HG03060 (cell line): ENCODE data around the gene EFCAB6.

Experiments
- ATAC-seq: cut with Tn5 transposase; IDR thresholded peaks from one replicate; pipeline ENCODE4 v1.9.1; 2021; ENCODE audit warnings: low read depth, moderate number of reproducible peaks; ENCODE audit not compliant: unreplicated experiment

The EFCAB6 gene

DNA sequence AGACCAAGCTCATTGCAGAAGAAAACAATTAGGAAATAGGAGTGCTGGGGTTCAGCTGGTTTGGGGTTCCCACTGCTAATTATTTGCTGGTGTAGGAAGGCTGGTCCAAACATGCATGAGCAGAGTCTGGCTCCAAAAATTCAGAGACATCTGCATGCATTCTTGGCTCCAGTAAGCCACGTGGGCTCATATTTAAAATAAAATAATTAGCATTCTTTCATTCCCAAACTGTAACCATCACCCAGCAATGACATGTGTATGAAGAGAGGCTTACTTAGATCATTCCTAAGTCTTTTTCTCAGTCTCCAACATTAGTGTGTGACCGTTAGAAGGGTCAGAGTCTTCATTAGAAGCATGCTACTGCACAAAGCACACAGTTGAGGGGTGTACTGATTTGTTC, 58.4 kb downstream of the EFCAB6 start:
- ATAC-seq: no peak

DNA sequence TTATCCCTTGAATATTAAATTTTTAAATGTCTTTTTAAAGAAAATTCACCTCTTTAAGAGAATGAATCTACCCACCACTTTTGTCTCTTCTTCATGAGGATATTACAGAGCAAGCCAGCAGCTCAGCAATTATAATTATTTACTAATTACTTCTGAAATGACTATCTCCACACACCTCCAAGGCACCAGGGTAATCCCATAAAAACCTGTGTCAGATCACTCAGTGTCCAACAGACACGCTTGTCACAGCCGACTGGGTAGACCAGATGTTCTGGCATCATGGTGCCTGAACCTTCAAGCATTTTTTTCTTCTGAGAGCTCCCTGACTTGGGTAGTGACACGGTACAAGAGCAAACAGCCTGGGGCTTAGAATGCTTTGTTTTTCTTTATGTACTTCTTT, 61.4 kb downstream of the EFCAB6 start:
- no peak for ATAC-seq

DNA sequence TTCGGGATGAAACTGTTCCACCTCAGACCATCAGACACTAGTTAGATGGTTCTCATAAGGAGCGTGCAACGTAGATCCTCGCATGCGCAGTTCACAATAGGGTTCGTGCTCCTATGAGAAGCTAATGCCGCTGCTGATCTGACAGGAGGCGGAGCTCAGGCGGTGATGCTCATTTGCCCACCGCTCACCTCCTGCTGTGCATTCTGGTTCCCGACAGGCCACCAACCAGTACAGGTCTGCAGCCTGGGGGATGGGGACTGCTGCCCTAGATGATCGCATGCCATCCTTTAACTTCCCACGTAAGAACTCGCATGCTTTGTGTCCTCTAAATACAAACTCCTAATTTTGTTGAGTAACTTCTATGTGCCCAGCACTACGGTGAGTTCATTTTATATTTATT, 62.6 kb downstream of the EFCAB6 start:
- no peak for ATAC-seq

DNA sequence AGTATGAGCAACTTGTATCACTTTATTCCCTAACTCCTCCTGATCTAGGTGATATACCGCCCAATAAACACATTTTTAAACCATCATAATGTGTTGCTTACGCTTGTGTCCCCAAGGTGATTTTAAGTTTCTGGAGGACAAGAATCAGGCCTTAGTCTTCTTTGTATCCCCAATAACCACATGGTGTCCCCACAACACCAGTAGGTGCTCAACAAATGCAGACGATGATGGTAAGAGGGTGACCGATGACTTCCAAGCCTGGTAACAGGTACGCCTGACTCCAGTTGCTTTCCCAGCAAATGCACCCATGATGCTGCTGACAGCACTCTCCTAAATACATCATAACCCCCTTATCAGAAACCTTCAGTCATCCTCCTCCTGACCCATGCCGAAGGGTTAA, 64.2 kb downstream of the EFCAB6 start:
- no peak for ATAC-seq

DNA sequence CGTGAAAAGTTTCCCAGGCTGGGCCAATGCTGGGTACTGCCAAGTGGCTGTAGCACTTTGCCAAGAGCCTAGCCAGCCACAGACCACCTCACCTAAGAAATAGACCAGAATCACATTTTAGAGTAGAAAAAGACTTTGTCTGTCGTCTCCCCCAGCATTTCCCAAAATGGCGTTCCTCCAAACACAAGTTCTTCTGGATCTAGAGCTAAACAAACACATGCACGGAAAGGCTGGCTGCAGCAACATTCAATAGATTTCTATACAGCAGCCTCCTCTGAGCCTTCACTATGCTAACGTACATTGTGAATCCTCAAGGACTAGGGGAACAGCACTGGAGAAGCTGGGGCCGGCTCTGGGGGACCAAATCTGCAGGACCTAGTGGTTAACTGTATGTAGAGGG, 65.0 kb downstream of the EFCAB6 start:
- no peak for ATAC-seq

DNA sequence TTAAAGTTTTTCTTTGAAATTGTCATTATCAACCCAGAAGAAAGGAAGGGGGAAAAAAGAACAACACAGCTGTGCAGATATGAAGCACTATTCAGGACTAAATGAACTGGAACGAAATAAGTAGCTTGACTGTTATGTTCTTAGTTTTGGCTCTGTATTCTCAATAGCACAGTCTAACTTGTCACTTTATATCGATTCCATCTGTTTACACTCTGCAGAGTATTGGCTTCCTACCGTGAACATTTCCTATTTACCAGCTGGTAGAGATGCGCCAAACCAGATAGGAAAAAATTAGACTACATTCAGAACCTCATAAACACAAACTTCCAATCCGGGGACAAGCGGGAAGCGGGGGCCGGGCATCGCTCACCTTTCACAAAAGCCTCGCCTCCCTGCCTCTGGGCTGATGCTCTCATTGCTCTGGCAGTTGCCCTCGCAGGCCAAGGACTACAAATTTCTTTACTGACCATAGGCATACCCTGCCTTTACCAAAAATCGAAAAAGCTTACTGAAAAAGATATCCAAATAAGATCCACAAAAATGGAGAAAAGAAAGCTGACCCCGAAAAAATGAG, 66.2 kb downstream of the EFCAB6 start:
- ATAC-seq: no peak

DNA sequence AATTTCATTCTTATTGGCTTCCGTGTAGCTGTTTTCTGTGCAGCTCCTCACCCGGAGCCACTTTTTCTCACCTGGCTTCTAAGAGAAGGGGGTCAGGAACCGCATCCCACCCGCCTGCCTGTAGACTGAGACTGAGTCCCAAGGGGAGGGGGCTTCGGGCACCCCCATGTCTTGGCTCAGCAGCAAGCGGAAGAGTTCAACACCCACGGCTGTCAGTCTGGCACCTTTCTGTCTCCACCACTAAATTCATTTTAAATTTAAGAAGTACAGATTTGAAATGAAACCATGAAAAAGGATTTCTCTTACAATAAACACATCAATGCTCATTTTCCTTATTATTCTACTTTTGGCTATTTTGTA, 66.7 kb downstream of the EFCAB6 start:
- no peak for ATAC-seq

DNA sequence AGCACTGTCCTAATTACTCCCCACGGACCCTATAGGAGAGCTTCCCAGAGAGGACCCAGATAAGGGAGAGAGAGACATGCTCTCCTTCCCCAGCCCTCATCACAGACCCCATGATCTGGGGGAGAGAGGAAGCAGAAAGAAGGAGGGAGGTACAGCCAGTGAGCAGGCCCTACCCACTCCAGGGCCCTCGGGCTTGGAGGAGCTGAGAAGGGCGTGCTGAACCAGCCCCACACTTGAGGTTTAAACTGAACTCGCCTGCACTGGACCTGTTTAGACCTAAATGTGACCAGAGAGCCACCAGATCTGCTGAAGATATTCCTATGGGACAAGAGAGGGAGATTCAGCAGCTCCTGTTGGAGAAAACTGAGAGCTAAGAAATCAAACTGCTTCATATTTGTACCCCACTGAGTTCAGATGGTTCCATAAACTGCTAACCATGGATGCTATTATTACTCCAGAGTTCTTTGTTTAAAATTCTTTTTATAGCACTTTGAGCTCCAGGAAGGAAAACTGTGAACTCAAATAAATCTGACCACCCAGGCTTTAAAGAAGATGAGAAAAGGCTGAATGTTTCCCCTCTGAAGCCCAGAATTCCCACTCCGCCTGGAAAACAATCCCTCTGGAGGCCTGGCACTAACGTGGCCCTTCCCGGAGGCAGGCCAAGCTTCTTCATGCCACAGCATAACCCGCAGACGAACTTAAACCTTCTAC, 67.2 kb downstream of the EFCAB6 start:
- no peak for ATAC-seq

DNA sequence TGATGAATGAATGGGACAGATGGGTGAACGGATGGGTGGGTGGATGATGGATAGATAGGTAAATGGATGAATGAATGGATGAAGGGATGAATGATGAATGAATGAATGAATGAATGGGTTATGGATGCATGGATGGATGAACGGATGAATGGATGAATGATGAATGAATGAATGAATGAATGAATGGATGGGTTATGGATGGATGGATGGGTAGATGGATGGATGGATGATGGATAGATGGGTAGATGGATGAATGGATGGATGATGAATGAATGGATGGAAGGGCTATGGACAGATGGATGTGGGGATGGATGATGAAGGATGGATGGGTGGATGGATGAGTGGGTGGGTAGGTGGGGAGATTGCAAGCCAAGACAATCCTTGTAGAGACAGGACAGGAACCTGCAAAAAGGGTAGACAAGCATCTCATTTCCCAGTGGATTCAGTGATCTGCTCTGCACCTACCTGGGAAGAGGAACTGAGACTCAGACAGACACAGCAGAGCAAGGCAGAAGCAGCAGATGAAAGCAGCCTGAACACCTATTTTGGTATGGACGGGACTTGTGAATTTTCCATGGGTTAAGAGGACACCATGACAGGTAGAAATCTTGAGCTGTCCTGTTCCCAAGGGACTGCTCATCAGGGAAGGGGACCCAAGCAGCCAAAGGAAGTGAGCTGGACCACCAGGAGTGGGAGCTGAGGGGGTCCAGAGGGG, 68.0 kb downstream of the EFCAB6 start:
- no peak for ATAC-seq

DNA sequence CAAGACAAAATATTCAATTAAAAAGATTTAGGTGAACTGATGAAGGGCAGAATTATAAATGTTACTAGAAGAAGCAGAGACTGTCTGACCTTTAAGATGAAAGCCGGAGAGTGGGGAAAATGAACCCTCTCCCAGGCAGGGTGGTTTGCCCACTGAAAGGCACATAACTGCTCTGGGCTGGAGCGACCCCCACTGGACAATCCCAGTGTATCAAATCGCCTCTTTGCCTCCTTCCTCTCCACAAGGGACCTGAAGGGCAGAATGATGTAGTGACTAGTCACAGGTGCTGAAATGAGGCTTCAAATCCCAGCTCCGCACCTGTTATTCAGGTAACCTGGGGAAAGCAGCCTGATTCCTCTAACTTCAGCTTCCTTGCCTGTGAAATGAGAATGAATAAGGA, 69.0 kb downstream of the EFCAB6 start:
- ATAC-seq: no peak

DNA sequence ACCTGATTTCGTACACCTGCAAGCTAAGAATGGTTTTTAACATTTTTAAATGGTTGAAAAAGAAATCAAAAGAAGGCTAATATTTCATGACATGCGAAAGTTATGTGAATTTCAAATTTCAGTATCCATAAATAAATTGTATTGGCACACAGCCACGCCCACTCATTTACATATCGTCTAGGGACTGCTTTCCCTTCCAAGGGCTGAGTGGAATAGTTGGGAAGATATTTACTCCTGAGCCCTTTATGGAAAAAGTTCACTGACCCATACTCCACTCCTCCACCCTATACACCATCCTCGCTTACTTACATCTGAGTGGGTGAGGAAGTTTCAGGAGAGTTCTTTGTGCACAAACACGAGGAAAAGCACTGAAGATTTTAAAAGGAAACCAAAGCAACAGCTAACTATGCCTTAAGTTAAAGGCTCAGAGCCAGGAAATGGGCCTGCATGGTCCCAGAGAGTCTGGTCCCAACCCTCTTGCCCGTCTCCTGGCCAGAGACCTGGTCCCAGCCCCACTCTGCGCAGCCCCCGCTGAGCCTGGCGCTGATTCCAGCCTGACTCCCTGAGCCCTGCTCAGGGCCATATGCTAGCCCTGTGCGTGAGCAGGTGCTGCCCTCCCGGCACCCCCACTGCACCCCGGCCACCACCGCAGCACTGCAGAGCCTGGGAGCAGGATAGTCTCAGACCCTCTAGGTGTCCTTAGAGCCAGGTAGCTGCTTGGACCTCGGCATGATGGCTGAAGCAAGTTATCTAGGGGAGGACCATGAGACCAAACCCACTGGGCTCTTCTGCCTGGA, 69.8 kb downstream of the EFCAB6 start:
- no peak for ATAC-seq

DNA sequence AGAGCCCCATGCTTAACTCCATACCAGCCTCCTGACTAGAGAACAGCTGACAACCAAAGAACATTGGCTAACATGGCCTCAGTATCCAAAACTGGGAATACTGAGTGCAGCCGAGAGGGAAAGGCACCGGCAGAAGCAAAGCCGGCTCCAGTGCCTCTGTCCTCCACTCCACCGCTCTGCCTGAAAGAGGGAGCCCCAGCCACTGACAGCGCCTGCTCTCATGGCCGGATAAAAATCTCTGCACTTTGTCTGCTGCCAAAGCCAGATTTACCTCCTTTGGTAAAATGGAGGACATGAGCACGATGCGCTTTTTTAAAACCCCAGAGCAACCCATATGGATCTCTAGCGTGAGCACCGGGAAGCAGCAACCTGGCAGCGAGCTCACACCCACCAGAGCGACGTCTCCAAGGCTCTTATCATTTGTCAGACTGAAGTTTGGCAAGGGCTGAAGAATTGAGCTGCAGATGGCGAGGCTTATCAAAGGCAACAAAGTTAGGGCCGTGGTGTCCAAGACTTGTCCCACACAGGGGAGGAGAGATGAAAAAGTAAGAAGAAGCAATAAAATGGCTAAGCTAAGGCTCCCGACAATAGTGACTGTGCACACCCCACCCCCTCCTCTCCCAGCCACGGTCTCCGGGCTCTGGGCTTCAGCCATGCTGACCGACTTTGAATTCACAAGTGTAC, 71.4 kb downstream of the EFCAB6 start:
- ATAC-seq: no peak

DNA sequence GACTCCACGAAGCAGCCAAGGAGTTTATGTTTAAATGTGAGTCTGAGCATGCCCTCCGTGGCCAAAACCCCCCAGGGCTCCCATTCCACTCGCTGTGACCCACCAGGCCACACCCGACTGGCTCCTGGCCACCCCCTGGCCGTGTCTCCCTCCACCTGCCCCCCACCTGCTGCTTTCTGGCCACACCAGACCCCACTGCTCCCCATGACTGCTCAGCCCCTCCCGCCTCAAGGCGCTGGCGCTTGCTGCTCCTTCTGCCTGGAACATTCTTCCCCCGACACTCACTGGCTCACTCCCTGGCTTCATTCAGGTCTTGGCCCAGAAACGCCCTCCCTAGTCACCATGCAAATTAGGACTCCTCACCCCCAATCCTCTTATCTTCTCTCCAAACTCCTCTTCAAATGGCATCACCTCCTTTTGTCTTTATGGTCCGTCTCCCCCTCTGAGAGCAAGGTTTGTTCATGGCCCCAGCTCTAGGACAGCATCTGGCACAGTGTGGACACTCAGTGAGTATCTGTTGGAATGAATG, 72.2 kb downstream of the EFCAB6 start:
- no peak for ATAC-seq

DNA sequence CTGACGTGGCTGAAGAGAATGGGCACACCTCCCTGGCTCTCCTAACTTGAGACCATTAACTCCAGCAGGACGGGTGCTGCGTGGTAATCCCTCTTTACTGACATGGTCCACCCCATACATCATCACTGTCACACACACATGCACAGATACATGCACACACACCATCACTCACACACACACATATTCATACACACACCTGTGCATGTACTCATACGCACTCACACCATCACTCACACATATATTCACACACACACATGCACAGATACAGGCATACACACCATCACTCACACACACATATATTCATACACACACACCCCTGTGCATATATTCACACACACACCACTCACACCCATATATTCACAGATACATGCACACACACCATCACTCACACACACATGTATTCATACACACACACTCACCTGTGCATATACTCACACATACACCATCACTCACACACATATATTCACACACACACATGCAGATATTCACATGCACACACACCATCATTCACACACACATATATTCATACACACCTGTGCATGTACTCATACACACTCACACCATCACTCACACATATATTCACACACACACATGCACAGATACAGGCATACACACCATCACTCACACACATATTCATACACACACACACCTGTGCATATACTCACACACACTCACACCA, 74.8 kb downstream of the EFCAB6 start:
- ATAC-seq: no peak

DNA sequence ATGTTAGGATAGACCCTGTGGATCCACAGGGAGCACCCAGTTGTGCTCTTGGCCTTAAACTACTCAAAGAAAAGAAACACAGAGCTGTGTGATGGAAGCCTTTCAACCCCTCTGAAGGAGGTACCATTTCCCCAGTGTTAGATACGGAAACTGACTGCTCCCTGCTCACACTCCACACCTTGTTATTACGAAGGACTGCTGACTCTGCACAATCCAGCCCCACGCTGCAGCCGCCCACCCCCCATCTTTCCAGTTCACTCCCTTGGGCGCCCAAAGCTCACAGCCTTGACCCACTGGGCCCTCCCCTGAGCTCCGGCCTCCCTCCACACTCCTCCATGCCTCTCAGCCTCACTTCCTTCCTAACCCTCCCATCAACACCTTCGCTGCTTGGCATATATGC, 75.5 kb downstream of the EFCAB6 start:
- ATAC-seq: no peak

DNA sequence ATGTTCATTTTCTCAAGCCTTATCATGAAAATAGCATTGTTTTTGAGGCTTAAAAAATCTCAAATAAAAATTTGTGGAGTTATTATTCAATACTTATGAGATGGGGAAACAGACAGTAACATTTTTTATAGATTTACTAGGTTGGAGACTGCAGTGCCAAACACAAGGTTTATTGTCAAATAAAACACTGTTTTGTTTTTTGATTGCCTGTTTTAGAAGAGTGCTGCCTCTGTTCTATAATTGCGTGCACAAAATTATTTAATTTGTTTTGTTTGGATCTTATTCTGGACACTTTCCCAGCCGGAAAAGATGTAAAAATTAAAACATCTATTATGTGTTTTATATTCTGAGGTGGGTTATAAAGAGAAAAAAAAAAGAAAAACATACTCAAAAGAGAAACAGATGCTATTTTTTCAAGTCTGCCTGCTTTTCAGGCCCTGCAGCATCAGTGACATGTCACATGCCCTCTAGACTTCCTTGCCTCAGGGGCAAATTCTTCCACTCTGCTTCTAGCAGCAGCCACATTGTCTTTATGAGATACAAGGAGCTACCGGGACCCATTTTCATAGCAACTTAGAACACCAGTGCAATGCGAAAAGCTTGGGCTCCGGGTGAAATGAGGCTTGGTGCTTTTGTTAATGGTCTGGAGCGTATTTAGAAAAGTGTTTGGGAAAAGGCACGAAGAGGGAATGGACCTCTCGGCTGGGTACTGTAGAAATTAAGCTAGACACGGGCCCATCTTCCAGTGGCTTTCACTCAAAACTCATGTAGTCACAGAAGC, 77.5 kb downstream of the EFCAB6 start:
- ATAC-seq: no peak

DNA sequence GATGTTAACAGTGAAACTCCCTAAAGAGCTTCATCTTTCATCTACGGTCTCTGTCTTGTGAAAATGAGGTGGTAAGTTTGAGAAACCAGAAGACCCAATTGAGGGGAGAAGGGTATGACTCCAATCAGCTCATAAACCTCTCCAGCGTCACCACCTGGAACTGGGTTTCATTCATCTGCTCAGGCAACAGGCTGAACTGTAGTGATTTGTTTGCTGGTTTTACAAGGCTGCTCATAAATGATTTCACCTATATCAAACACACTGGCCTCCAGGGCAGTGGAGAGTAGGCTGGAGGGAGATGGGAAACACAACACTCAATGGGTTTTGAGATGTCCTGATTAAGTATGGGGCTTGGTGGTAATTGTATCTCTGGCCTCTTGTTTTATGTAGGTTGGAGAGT, 79.0 kb downstream of the EFCAB6 start:
- ATAC-seq: no peak

DNA sequence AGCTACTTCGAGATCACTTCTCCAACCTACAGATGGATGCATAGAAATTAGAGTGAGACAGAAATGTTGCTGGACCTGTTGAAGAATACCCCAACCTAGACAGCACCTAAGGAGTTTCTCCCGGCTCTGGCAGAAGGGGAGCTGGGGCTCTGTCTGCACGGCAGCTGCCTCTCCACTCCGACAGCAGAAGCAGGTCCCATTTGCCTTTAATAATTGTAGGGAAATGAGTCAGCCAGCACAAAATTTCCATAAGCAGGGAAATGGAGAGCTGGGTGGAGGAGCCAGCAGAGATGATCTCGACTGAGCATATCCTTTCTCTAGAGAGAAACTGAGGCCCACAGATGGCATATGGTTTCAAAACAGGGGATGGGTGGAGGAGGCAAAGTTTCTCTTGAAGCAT, 80.1 kb downstream of the EFCAB6 start:
- ATAC-seq: no peak

DNA sequence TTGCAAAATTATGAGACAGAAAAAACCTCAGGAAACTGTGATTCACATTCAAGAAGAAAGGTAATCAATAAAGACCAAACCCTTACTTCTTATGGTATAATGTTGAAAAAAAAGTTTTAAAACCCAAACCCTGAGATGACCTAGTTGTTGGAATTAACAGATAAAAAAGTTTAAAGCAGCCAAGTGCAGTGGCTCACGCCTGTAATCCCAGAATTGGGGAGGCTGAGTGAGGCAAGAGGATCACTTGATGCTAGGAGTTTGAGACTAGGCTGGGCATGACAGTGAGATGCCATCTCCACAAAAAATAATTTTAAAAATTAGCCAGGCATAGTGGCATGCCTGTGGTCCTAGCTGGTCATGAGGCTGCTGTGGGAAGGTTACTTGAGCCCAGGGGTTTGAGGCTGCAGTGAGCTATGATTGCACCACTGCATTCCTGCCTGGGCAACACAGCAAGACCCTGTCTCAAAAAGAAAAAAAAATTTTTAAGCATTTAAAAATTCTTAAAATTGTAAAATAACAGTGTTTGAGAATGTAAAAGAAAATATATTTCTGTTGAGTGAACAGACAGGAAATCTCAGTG, 85.1 kb downstream of the EFCAB6 start:
- no peak for ATAC-seq
